ENCODE measurements around the gene SLC9A5. TPM values are rescaled to one million over a fixed set of nuclear protein-coding genes. Genes with fewer than 3 reads are reported as not detected.
A peak's percentile ranks its signal among the peaks of the same experiment; 100 is the strongest.

Gene SLC9A5
- total RNA-seq, 1 experiment from 2014 or later = 2.4 TPM

GRCh38 chr16:67243481-67243880 lies 5.3 kb upstream of the SLC9A5 start:
- ChIA-PET POLR2A (no interaction called here), CTCF (no interaction called here)
- Histone ChIP-seq H3K27me3 (replicated peaks; ENCODE audit: control insufficient read depth, insufficient read depth, low read length) (no peaks in the 10 kb centered on the region), H3K36me3 (ENCODE audit: control insufficient read depth, insufficient read depth, low read length) (no peaks in the 10 kb centered on the region), H3K9me3 (no peaks in the 10 kb centered on the region), H3K4me1 (peaks cover 46% of the 10 kb centered on the region), H3K4me3 (ENCODE audit: low read depth, low read length) (no peak overlapping the region)
- H3K27me3 Mint-ChIP-seq (ENCODE audit: insufficient read depth, unreplicated experiment) = peaks cover 6% of the 10 kb centered on the region
- peaks cover 41% of the 10 kb centered on the region for H3K4me1 Mint-ChIP-seq (ENCODE audit: low read depth, unreplicated experiment)
- TF ChIP-seq CTCF (IDR thresholded peaks at IDR 0.05; ENCODE audit: insufficient read depth in 1 of 2, low read depth in 1 of 2, low read length in 1 of 2, severe bottlenecking in 1 of 2, unreplicated experiment in 1 of 2) = no peak
- BruUV-seq (replicated peaks) = no TSS peak
- no peaks in the 10 kb centered on the region for H3K9me3 Mint-ChIP-seq (ENCODE audit: unreplicated experiment)
- H3K4me3 Mint-ChIP-seq (ENCODE audit: unreplicated experiment) = no peak overlapping the region
- DNase-seq = no peak
- no peak overlapping the region for H3K27ac Mint-ChIP-seq (ENCODE audit: unreplicated experiment)
- intact Hi-C loops (cut with micrococcal nuclease; ENCODE audit: unreplicated experiment) = no loop called here
- peaks cover 39% of the 10 kb centered on the region for H3K36me3 Mint-ChIP-seq (ENCODE audit: insufficient read depth, unreplicated experiment)

GRCh38 chr16:67244387-67245185 lies 4.2 kb upstream of the SLC9A5 start:
- Mint-ChIP-seq H3K9me3 (ENCODE audit: unreplicated experiment) (no peaks in the 10 kb centered on the region), H3K27me3 (ENCODE audit: insufficient read depth, unreplicated experiment) (peaks cover 10% of the 10 kb centered on the region), H3K4me3 (ENCODE audit: unreplicated experiment) (peak overlapping the region; percentile 95), H3K27ac (ENCODE audit: unreplicated experiment) (peak overlapping the region; percentile 87), H3K36me3 (ENCODE audit: insufficient read depth, unreplicated experiment) (peaks cover 36% of the 10 kb centered on the region), H3K4me1 (ENCODE audit: low read depth, unreplicated experiment) (peaks cover 47% of the 10 kb centered on the region)
- Histone ChIP-seq H3K4me1 (peaks cover 46% of the 10 kb centered on the region), H3K27me3 (replicated peaks; ENCODE audit: control insufficient read depth, insufficient read depth, low read length) (peaks cover 5% of the 10 kb centered on the region), H3K4me3 (ENCODE audit: low read depth, low read length) (no peak overlapping the region; the same call in 1 of the 2 replicates), H3K9me3 (no peaks in the 10 kb centered on the region), H3K36me3 (ENCODE audit: control insufficient read depth, insufficient read depth, low read length) (no peaks in the 10 kb centered on the region)
- no TSS peak for BruUV-seq (replicated peaks)
- DNase-seq = no peak
- intact Hi-C loops (cut with micrococcal nuclease; ENCODE audit: unreplicated experiment) = no loop called here
- ChIA-PET CTCF (interaction anchor here (0.7 to 4.2 kb wide), 3 partner anchors 29 to 226 kb away, joined by 3 to 24 read pairs (median 5); partner anchors contain the start of gene ELMO3), POLR2A (interaction anchor here (3.5 kb wide), 1 partner anchor 18 kb away, joined by 55 read pairs; the partner anchor contains the start of gene TMEM208)
- TF ChIP-seq CTCF (IDR thresholded peaks at IDR 0.05; ENCODE audit: insufficient read depth in 1 of 2, low read depth in 1 of 2, low read length in 1 of 2, severe bottlenecking in 1 of 2, unreplicated experiment in 1 of 2) = no peak

DNA sequence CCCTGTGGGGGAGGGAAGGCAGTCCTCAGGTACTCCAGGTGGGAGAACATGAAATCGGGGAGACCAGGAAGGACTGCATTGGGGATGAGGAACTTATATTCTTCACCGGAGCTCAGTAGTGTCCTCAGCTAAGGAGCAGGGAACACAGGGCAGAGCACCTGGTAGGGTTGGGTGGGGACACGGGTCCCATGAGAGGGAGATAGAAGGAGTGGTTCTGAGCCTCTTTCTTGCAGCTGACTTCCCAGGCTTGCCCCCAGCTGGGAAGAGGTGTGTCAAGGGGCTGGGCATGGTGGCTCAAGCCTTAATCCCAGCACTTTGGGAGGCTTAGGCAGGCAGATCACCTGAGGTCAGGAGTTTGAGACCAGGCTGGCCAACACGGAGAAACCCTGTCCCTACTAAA lies 3.6 kb upstream of the SLC9A5 start:
- intact Hi-C loops (cut with micrococcal nuclease; ENCODE audit: unreplicated experiment) = no loop called here
- Mint-ChIP-seq H3K36me3 (ENCODE audit: insufficient read depth, unreplicated experiment) (peaks cover 36% of the 10 kb centered on the region), H3K9me3 (ENCODE audit: unreplicated experiment) (no peaks in the 10 kb centered on the region), H3K27me3 (ENCODE audit: insufficient read depth, unreplicated experiment) (peaks cover 16% of the 10 kb centered on the region), H3K27ac (ENCODE audit: unreplicated experiment) (peak overlapping the region; percentile 87), H3K4me1 (ENCODE audit: low read depth, unreplicated experiment) (peaks cover 51% of the 10 kb centered on the region), H3K4me3 (ENCODE audit: unreplicated experiment) (peak overlapping the region; percentile 95)
- TSS peak; percentile 54 for BruUV-seq (replicated peaks)
- POLR2A ChIA-PET = interaction anchor here (3.5 kb wide), 1 partner anchor 18 kb away, joined by 55 read pairs; the partner anchor contains the start of gene TMEM208
- H3K9me3 ChIP-seq = no peaks in the 10 kb centered on the region
- CTCF ChIA-PET = interaction anchor here (0.7 to 4.2 kb wide), 2 partner anchors 30 to 47 kb away, joined by 5 to 24 read pairs; partner anchors contain the start of gene ELMO3
- TF ChIP-seq CTCF (IDR thresholded peaks at IDR 0.05; ENCODE audit: insufficient read depth in 1 of 2, low read depth in 1 of 2, low read length in 1 of 2, severe bottlenecking in 1 of 2, unreplicated experiment in 1 of 2) = no peak
- no peaks in the 10 kb centered on the region for H3K36me3 ChIP-seq (ENCODE audit: control insufficient read depth, insufficient read depth, low read length)
- H3K27me3 ChIP-seq (replicated peaks; ENCODE audit: control insufficient read depth, insufficient read depth, low read length) = peaks cover 5% of the 10 kb centered on the region
- H3K4me1 ChIP-seq = peaks cover 46% of the 10 kb centered on the region
- no peak for DNase-seq
- H3K4me3 ChIP-seq (ENCODE audit: low read depth, low read length) = peak overlapping the region; percentile 72
